Purkinje cell (primary cell): ENCODE data around the gene HMGB4. TPM values are rescaled to one million over a fixed set of nuclear protein-coding genes. Genes with fewer than 3 reads are reported as not detected.

ENCODE experiments used
- polyA plus RNA-seq: library from polyadenylated mRNA; unstranded; fragments of >200 nt; fragmentation: Nextera tagmentation; gene quantifications from 2 replicates; pipeline ENCODE4 v1.2.1, GENCODE V29; 2014

Gene HMGB4
- not detected in 2 replicates for polyA plus RNA-seq

GRCh38 chr1:33863779-33864178 is at the start of gene HMGB4:
Gene HMGB4, plus strand, starts transcription at chr1:33864079. Its CDS starts 113 bp downstream, at chr1:33864192.

